Right lobe of liver (tissue), 4 donors: ENCODE results near the gene USP40.

Experiments used
- POLR2A ChIP-seq: fragments of 450-650 bp; IDR thresholded peaks from one replicate; pipeline ENCODE4 v1.6.1; 2017; ENCODE audit warnings: antibody characterized with exemption, mild to moderate bottlenecking
- TF ChIP-seq, protein P1 (sequence below), 4 donors: fragments of 200-600 bp in 3 of 4; fragments of 450-650 bp in 1 of 4; IDR thresholded peaks; one replicate each; pipeline versions ENCODE4 v1.5.1 to v1.8.0; 2016 to 2022; ENCODE audit warnings: antibody characterized with exemption in 4 of 4, mild to moderate bottlenecking in 2 of 4
- donor health status: DM: no; HTN: no; CAD: no.
- donor health status: DM: no; HTN: no; CAD: no.
- donor health status: DM: no; HTN: yes; CAD: no.

DNA sequence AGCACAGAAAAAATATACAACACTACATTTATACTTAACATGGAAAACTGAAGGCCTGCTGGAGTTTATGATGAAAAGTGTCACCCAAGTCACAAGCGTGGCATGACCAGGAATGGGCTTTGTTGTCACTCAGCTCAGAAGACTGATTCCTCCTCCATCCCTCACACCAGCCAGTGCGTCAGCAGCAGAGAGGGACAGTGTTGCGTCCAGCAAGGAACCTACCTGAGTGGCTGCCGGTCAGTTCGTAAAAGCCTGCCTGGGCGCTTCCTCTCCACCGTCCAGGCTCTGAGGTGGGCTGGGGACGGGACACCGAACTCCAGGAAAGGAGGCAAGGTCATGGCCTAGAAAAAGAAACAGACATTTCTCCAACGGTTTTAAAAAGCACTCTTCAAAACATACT, 77.4 kb downstream of the USP40 start:
- TF ChIP-seq, protein P1, sequence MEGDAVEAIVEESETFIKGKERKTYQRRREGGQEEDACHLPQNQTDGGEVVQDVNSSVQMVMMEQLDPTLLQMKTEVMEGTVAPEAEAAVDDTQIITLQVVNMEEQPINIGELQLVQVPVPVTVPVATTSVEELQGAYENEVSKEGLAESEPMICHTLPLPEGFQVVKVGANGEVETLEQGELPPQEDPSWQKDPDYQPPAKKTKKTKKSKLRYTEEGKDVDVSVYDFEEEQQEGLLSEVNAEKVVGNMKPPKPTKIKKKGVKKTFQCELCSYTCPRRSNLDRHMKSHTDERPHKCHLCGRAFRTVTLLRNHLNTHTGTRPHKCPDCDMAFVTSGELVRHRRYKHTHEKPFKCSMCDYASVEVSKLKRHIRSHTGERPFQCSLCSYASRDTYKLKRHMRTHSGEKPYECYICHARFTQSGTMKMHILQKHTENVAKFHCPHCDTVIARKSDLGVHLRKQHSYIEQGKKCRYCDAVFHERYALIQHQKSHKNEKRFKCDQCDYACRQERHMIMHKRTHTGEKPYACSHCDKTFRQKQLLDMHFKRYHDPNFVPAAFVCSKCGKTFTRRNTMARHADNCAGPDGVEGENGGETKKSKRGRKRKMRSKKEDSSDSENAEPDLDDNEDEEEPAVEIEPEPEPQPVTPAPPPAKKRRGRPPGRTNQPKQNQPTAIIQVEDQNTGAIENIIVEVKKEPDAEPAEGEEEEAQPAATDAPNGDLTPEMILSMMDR (IDR thresholded peaks at IDR 0.05) = no peak
- no peak for TF ChIP-seq POLR2A
